HEK293 (cell line): ENCODE results near the gene HHIPL1.

Experiments used
- CTCF ChIA-PET: fragments of 350-600 bp; formaldehyde crosslinking; extraction: SDS; loops from one replicate; lab custom pipeline; 2021; ENCODE audit warnings: antibody characterized with exemption; lab: Yijun Ruan, JAX
- POLR2A ChIA-PET: fragments of 300-600 bp; formaldehyde crosslinking; extraction: SDS; loops from one replicate; lab custom pipeline; 2020; ENCODE audit warnings: antibody characterized with exemption, inconsistent platforms; lab: Yijun Ruan, JAX
- H3K27ac ChIP-seq: fragments of 200-500 bp; sonication (Bioruptor generic); 2 replicates; pipeline ENCODE4 v1.5.1; 2014; ENCODE audit warnings: low read depth, low read length, control low read depth, inconsistent platforms; ENCODE audit errors: extremely low read depth
- H3K36me3 ChIP-seq, 2 experiments: fragments of 200-500 bp in 1 of 2; sonication (Bioruptor generic) in 1 of 2; 1 replicate in 1 of 2; 2 replicates in 1 of 2; pipeline ENCODE4 v1.5.1; 2014 to 2017; ENCODE audit warnings: inconsistent platforms in 2 of 2, low read length in 2 of 2; ENCODE audit not compliant: control insufficient read depth in 2 of 2, insufficient read depth in 1 of 2
- H3K4me1 ChIP-seq: fragments of 200-500 bp; sonication (Bioruptor generic); 2 replicates; pipeline ENCODE4 v1.5.1; 2014; ENCODE audit warnings: mild to moderate bottlenecking, low read length, inconsistent platforms; ENCODE audit not compliant: control insufficient read depth, insufficient read depth
- H3K4me3 ChIP-seq: 2 replicates; pipeline ENCODE4 v1.5.1; 2011; ENCODE audit warnings: low read depth, mild to moderate bottlenecking, control low read depth, low read length, moderate library complexity
- H3K9me3 ChIP-seq: fragments of 200-500 bp; sonication (Bioruptor generic); 2 replicates; pipeline ENCODE4 v1.5.1; 2014; ENCODE audit warnings: low read depth, low read length, inconsistent platforms; ENCODE audit not compliant: control insufficient read depth, insufficient read depth
- HOXC10 ChIP-seq: sonication (generic); formaldehyde crosslinking; IDR thresholded peaks from 2 replicates; pipeline ENCODE4 v1.8.1; 2023; ENCODE audit warnings: mild to moderate bottlenecking, missing genetic modification reagents
- IKZF3 ChIP-seq: fragments of 450-650 bp; IDR thresholded peaks from 2 replicates; pipeline ENCODE4 v1.5.0; 2018; ENCODE audit warnings: missing biosample characterization, mild to moderate bottlenecking, missing genetic modification characterization, moderate library complexity
- KLF1 ChIP-seq: fragments of 450-650 bp; formaldehyde crosslinking; IDR thresholded peaks from 2 replicates; pipeline ENCODE4 v1.5.1; 2016; ENCODE audit warnings: missing biosample characterization, missing genetic modification characterization
- KLF8 ChIP-seq: fragments of 450-650 bp; formaldehyde crosslinking; IDR thresholded peaks from 2 replicates; pipeline ENCODE4 v1.5.1; 2016; ENCODE audit warnings: missing biosample characterization, missing genetic modification characterization
- PRDM1 ChIP-seq: fragments of 450-650 bp; formaldehyde crosslinking; IDR thresholded peaks from 2 replicates; pipeline ENCODE4; 2016; ENCODE audit warnings: missing biosample characterization, missing genetic modification characterization
- ZBTB48 ChIP-seq: fragments of 450-650 bp; formaldehyde crosslinking; IDR thresholded peaks from 2 replicates; pipeline ENCODE4 v1.5.1; 2016; ENCODE audit warnings: missing biosample characterization, missing genetic modification characterization
- ZNF175 ChIP-seq: fragments of 450-650 bp; formaldehyde crosslinking; IDR thresholded peaks from 2 replicates; pipeline ENCODE4 v1.5.1; 2016; ENCODE audit warnings: missing biosample characterization, missing genetic modification characterization
- ZNF292 ChIP-seq: fragments of 450-650 bp; formaldehyde crosslinking; IDR thresholded peaks from 2 replicates; pipeline ENCODE4 v1.5.1; 2016; ENCODE audit warnings: low read depth, missing biosample characterization, missing genetic modification characterization, borderline replicate concordance
- ZNF350 ChIP-seq: fragments of 450-650 bp; formaldehyde crosslinking; IDR thresholded peaks from 2 replicates; pipeline ENCODE4 v1.5.0; 2017; ENCODE audit warnings: missing biosample characterization, mild to moderate bottlenecking, missing genetic modification characterization
- ZNF366 ChIP-seq: fragments of 450-650 bp; formaldehyde crosslinking; conservative IDR thresholded peaks from 2 replicates; pipeline ENCODE4 v1.5.1; 2016; ENCODE audit warnings: missing biosample characterization, missing genetic modification characterization
- ZNF548 ChIP-seq: fragments of 450-650 bp; formaldehyde crosslinking; IDR thresholded peaks from 2 replicates; pipeline ENCODE4 v1.5.1; 2016; ENCODE audit warnings: missing biosample characterization, missing genetic modification characterization
- TF ChIP-seq, protein P1 (sequence below): fragments of 450-650 bp; formaldehyde crosslinking; IDR thresholded peaks from 2 replicates; pipeline ENCODE4 v1.5.1; 2016; ENCODE audit warnings: missing biosample characterization, missing genetic modification characterization
- TF ChIP-seq, protein P2 (sequence below): fragments of 450-650 bp; formaldehyde crosslinking; IDR thresholded peaks from 2 replicates; pipeline ENCODE4 v1.5.1; 2017; ENCODE audit warnings: missing biosample characterization, missing genetic modification characterization
- TF ChIP-seq, protein P3 (sequence below): fragments of 450-650 bp; formaldehyde crosslinking; IDR thresholded peaks from 2 replicates; pipeline ENCODE4 v1.5.1; 2016; ENCODE audit warnings: missing biosample characterization, missing genetic modification characterization, borderline replicate concordance
- TF ChIP-seq, protein P4 (sequence below): fragments of 450-650 bp; formaldehyde crosslinking; IDR thresholded peaks from 2 replicates; pipeline ENCODE4 v1.5.1; 2016; ENCODE audit warnings: missing biosample characterization, missing genetic modification characterization
- TF ChIP-seq, protein P5 (sequence below): fragments of 450-650 bp; formaldehyde crosslinking; IDR thresholded peaks from 2 replicates; pipeline ENCODE4 v1.5.1; 2016; ENCODE audit warnings: missing biosample characterization, missing genetic modification characterization

Gene HHIPL1

DNA sequence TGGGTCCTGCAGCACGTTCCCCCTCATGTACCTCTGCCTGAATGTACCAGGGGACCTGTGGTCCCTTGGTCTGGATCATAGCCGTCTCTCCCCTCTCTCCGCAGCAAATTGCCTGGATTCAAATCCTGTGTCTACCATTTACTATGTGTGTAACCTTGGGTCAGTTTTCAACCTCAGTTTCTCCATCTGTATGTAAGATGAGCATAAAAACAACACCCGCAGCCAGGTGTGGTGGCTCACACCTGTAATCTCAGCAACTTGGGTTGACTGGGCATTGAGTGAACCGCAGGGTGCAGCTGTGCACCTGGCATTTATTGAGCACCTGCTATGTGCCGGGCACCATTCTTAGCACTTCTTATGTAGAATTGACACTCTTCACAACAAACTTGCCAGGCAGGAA is 53.3 kb downstream of the HHIPL1 start:
- Histone ChIP-seq H3K9me3 (no peaks in the 10 kb centered on the region; the same call in 1 of the 2 replicates), H3K27ac (no peak overlapping the region), H3K4me3 (no peak overlapping the region), H3K36me3 (no peaks in the 10 kb centered on the region), H3K4me1 (no peaks in the 10 kb centered on the region)
- POLR2A ChIA-PET, result no interaction called here
- TF ChIP-seq ZBTB48 (no peak), ZNF366 (tag by site-specific recombination) (no peak), HOXC10 (CRISPR knock-in tag) (no peak), PRDM1 (tag by site-specific recombination) (no peak), ZNF175 (tag by site-specific recombination) (no peak), KLF8 (tag by site-specific recombination) (no peak)
- TF ChIP-seq, protein P1, sequence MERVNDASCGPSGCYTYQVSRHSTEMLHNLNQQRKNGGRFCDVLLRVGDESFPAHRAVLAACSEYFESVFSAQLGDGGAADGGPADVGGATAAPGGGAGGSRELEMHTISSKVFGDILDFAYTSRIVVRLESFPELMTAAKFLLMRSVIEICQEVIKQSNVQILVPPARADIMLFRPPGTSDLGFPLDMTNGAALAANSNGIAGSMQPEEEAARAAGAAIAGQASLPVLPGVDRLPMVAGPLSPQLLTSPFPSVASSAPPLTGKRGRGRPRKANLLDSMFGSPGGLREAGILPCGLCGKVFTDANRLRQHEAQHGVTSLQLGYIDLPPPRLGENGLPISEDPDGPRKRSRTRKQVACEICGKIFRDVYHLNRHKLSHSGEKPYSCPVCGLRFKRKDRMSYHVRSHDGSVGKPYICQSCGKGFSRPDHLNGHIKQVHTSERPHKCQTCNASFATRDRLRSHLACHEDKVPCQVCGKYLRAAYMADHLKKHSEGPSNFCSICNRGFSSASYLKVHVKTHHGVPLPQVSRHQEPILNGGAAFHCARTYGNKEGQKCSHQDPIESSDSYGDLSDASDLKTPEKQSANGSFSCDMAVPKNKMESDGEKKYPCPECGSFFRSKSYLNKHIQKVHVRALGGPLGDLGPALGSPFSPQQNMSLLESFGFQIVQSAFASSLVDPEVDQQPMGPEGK (tag by site-specific recombination), result no peak
- TF ChIP-seq, protein P2, sequence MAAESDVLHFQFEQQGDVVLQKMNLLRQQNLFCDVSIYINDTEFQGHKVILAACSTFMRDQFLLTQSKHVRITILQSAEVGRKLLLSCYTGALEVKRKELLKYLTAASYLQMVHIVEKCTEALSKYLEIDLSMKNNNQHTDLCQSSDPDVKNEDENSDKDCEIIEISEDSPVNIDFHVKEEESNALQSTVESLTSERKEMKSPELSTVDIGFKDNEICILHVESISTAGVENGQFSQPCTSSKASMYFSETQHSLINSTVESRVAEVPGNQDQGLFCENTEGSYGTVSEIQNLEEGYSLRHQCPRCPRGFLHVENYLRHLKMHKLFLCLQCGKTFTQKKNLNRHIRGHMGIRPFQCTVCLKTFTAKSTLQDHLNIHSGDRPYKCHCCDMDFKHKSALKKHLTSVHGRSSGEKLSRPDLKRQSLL (tag by site-specific recombination), result no peak
- CTCF ChIA-PET, result interaction anchor here (0.6 to 1.3 kb wide), 5 partner anchors 10 to 495 kb away, joined by 3 to 5 read pairs (median 4); no protein-coding TSS in a partner anchor

DNA sequence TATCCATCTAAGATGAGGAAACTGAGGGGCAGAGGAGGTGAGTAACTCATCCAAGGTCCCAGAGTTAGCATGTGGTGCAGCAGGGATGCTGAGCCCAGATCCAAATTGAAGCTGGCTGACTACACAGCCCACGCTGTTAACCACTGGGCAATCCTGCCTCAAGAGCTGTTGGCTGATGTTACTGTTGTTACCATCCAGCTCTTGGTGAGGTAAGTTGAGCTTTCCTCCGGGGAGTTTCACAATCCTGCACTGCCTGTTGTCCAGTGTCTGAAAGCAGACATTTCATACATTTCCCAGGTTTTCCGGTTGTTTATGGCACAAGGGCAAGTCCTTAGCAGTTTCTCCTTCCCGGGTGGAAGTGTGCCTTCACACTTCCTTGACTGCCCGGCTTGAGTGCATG is 53.7 kb downstream of the HHIPL1 start:
- Histone ChIP-seq H3K4me1 (no peaks in the 10 kb centered on the region), H3K27ac (no peak overlapping the region), H3K36me3 (no peaks in the 10 kb centered on the region), H3K9me3 (no peaks in the 10 kb centered on the region; the same call in 1 of the 2 replicates), H3K4me3 (no peak overlapping the region)
- CTCF ChIA-PET, result interaction anchor here (0.8 to 1.3 kb wide), 3 partner anchors 11 to 494 kb away, joined by 3 to 5 read pairs (median 4); no protein-coding TSS in a partner anchor
- POLR2A ChIA-PET, result no interaction called here
- TF ChIP-seq ZNF350 (tag by site-specific recombination), result no peak
- TF ChIP-seq IKZF3, result no peak
- TF ChIP-seq, protein P3, sequence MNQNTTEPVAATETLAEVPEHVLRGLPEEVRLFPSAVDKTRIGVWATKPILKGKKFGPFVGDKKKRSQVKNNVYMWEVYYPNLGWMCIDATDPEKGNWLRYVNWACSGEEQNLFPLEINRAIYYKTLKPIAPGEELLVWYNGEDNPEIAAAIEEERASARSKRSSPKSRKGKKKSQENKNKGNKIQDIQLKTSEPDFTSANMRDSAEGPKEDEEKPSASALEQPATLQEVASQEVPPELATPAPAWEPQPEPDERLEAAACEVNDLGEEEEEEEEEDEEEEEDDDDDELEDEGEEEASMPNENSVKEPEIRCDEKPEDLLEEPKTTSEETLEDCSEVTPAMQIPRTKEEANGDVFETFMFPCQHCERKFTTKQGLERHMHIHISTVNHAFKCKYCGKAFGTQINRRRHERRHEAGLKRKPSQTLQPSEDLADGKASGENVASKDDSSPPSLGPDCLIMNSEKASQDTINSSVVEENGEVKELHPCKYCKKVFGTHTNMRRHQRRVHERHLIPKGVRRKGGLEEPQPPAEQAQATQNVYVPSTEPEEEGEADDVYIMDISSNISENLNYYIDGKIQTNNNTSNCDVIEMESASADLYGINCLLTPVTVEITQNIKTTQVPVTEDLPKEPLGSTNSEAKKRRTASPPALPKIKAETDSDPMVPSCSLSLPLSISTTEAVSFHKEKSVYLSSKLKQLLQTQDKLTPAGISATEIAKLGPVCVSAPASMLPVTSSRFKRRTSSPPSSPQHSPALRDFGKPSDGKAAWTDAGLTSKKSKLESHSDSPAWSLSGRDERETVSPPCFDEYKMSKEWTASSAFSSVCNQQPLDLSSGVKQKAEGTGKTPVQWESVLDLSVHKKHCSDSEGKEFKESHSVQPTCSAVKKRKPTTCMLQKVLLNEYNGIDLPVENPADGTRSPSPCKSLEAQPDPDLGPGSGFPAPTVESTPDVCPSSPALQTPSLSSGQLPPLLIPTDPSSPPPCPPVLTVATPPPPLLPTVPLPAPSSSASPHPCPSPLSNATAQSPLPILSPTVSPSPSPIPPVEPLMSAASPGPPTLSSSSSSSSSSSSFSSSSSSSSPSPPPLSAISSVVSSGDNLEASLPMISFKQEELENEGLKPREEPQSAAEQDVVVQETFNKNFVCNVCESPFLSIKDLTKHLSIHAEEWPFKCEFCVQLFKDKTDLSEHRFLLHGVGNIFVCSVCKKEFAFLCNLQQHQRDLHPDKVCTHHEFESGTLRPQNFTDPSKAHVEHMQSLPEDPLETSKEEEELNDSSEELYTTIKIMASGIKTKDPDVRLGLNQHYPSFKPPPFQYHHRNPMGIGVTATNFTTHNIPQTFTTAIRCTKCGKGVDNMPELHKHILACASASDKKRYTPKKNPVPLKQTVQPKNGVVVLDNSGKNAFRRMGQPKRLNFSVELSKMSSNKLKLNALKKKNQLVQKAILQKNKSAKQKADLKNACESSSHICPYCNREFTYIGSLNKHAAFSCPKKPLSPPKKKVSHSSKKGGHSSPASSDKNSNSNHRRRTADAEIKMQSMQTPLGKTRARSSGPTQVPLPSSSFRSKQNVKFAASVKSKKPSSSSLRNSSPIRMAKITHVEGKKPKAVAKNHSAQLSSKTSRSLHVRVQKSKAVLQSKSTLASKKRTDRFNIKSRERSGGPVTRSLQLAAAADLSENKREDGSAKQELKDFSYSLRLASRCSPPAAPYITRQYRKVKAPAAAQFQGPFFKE (tag by site-specific recombination), result no peak
- TF ChIP-seq ZNF292 (tag by site-specific recombination), result no peak
- TF ChIP-seq ZNF548 (tag by site-specific recombination), result no peak
- TF ChIP-seq, protein P4, sequence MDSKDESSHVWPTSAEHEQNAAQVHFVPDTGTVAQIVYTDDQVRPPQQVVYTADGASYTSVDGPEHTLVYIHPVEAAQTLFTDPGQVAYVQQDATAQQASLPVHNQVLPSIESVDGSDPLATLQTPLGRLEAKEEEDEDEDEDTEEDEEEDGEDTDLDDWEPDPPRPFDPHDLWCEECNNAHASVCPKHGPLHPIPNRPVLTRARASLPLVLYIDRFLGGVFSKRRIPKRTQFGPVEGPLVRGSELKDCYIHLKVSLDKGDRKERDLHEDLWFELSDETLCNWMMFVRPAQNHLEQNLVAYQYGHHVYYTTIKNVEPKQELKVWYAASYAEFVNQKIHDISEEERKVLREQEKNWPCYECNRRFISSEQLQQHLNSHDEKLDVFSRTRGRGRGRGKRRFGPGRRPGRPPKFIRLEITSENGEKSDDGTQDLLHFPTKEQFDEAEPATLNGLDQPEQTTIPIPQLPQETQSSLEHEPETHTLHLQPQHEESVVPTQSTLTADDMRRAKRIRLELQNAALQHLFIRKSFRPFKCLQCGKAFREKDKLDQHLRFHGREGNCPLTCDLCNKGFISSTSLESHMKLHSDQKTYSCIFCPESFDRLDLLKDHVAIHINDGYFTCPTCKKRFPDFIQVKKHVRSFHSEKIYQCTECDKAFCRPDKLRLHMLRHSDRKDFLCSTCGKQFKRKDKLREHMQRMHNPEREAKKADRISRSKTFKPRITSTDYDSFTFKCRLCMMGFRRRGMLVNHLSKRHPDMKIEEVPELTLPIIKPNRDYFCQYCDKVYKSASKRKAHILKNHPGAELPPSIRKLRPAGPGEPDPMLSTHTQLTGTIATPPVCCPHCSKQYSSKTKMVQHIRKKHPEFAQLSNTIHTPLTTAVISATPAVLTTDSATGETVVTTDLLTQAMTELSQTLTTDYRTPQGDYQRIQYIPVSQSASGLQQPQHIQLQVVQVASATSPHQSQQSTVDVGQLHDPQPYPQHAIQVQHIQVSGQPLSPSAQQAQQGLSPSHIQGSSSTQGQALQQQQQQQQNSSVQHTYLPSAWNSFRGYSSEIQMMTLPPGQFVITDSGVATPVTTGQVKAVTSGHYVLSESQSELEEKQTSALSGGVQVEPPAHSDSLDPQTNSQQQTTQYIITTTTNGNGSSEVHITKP (tag by site-specific recombination), result no peak
- no peak for TF ChIP-seq KLF1 (tag by site-specific recombination)
- TF ChIP-seq, protein P1 (tag by site-specific recombination), result no peak
- TF ChIP-seq, protein P5, sequence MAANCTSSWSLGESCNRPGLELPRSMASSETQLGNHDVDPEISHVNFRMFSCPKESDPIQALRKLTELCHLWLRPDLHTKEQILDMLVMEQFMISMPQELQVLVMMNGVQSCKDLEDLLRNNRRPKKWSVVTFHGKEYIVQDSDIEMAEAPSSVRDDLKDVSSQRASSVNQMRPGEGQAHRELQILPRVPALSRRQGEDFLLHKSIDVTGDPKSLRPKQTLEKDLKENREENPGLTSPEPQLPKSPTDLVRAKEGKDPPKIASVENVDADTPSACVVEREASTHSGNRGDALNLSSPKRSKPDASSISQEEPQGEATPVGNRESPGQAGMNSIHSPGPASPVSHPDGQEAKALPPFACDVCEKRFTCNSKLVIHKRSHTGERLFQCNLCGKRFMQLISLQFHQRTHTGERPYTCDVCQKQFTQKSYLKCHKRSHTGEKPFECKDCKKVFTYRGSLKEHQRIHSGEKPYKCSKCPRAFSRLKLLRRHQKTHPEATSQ, result no peak
